ENCODE results near the gene BARHL2.

The BARHL2 gene

GRCh38 chr1:90724926-90725656 lies 8.0 kb upstream of the BARHL2 start:
- no peak for DNase-seq (ENCODE audit: extremely low read depth in 1 of 2, low read depth in 1 of 2)

DNA sequence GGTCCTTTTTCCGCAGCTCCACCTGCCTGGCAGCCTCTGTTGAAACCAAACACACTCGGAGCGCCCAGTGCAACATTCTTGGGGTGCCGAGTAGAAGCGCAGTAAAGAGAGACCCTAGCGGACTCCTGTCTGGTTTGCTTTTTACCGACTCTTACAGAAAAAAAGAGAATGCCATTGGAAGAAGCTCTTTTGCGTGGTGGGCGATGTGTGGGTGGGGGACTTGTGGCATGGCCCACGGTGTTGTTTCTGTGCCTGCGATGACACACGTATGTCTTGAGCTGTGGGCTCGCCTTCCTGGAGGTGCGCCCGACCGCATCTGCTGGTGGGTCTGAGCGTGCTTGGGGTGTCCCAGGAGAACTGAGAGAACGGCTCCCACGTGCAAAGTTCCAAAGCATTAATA lies 7.3 kb upstream of the BARHL2 start:
- no peak for DNase-seq (ENCODE audit: extremely low read depth in 1 of 2, low read depth in 1 of 2)

- no peak for DNase-seq (ENCODE audit: extremely low read depth in 1 of 2, low read depth in 1 of 2)
Observed at GRCh38 chr1:90723590-90724108, 6.5 kb upstream of the BARHL2 start.

DNA sequence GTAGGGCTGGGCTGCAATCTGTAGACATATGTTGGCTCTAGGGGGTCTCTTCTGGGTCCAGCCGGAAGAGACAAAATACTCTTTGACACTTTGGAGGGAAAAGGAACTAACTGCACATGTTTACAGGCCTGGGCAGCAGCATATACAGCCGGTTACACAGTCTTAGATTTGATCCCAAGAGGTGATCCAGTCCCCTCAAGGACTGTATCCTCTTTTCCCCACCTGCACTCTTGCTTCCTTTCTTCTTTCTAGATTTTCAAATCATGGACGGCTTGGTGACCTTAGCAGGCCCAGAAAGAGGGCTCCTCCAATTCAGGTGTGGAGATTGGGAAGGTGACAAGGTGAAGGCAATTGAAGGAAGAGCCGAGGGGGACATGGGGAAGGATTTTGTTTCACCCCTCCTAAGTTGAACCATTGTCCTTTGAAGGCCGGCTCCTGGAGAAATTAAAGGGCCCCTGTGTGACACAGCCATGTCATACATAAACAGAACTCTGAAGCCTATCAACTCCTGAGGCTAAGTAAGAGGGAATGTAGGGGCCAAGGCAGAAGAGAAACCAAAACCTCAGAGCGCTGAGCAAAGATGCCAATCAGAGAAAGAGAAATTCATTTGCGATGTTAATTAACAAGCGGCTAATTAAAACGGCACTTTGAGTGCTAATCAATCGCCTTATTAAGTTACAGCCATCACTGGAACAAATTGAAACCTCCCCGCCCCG lies 5.9 kb upstream of the BARHL2 start:
- DNase-seq (ENCODE audit: extremely low read depth in 1 of 2, low read depth in 1 of 2), result no peak

DNA sequence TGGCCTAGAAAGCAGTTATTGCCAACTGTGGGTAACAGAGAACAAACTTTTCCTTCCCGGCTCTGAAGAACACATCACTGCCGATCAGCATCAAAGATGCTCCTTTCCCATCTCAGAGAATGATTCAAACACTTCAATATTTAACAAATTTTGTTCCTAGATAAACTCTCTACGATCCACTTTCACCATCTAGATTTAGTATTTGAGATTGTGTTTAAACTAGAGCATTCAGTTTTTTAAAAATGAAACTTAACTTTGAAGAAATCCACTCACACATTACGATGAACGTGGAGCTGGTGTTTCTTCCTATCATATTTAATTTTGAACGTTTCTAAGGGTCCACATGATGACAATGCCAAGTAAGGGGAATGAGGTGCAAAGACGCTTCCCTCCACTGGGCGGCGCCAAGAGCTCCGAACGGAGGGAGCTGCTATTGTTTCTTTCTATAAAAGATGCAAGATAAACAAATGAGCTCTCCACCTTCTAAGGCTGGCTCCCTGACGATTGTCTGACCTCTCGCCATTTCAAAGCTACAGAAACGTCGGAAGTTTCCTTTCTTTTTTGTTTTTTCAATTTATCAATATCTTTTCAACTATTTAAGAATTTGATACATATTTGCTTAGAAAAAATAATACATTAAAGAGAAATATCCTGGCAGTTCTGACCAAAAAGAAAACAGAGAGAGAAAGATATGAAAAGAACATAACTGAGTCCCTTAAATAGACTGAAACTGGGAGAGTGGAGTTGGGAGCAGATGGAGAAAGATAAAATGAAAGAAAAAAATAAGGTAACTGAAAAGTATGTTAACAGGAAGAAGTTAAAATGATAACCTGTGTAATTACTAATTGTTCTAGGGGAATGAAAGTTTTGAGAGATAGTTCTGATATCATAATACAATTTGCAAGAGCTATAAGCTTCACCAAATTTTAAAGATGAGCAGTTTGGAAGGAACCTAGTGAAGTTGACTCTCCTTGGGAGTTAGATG lies 4.4 kb upstream of the BARHL2 start:
- DNase-seq (ENCODE audit: extremely low read depth in 1 of 2, low read depth in 1 of 2), result peak in 1 of 2 donors; percentile 32

GRCh38 chr1:90720145-90720636 lies 3.1 kb upstream of the BARHL2 start:
- DNase-seq (ENCODE audit: extremely low read depth in 1 of 2, low read depth in 1 of 2), result no peak

- DNase-seq (ENCODE audit: extremely low read depth in 1 of 2, low read depth in 1 of 2), result no peak
Observed at GRCh38 chr1:90719330-90720144, 2.4 kb upstream of the BARHL2 start.

GRCh38 chr1:90718411-90719329 lies 1.6 kb upstream of the BARHL2 start:
- DNase-seq (ENCODE audit: extremely low read depth in 1 of 2, low read depth in 1 of 2), result no peak

DNA sequence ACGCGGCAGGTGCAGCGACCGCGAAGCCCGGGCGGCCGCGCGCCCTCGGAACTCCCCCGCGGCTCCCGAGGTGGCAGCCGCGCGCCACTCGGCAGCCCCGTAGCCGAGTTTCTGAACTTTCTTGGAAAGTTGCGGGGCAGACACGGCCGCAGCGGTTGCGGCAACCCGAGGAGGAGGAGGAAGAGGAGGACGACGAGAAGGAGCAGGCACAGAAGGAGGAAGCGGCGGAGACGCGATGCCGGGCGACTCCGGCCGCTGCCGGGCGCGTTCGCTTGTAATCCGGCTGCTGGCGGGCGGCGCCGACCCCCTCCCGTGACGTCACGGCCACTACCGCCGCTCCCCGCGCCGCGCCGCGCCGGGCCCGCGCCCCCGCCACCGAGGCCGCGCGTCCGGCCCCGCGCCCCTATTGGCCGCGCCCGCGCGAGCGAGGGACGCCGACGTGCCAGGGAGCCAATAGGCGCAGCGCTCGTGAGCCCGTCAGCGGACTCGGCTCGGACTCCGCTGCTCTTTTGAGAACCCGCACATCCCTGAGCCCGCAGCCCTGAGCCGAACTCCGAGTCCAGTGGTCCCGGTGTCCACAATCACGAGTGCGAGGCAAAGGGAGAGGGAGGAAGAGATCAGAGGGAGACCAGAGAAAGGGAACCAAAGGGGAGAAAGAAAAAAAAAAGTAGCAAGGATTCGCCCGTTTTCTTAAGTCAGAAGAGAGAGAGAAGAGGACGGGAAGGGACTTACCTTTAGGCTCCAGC lies 736 bp upstream of the BARHL2 start:
- no peak for DNase-seq (ENCODE audit: extremely low read depth in 1 of 2, low read depth in 1 of 2)

- DNase-seq (ENCODE audit: extremely low read depth in 1 of 2, low read depth in 1 of 2), result no peak
Observed at GRCh38 chr1:90717356-90717664, 208 bp upstream of the BARHL2 start.

- DNase-seq (ENCODE audit: extremely low read depth in 1 of 2, low read depth in 1 of 2), result no peak
Observed at GRCh38 chr1:90716243-90716551, 905 bp downstream of the BARHL2 start.

GRCh38 chr1:90715309-90715708 lies 1.8 kb downstream of the BARHL2 start:
- no peak for DNase-seq (ENCODE audit: extremely low read depth in 1 of 2, low read depth in 1 of 2)

DNA sequence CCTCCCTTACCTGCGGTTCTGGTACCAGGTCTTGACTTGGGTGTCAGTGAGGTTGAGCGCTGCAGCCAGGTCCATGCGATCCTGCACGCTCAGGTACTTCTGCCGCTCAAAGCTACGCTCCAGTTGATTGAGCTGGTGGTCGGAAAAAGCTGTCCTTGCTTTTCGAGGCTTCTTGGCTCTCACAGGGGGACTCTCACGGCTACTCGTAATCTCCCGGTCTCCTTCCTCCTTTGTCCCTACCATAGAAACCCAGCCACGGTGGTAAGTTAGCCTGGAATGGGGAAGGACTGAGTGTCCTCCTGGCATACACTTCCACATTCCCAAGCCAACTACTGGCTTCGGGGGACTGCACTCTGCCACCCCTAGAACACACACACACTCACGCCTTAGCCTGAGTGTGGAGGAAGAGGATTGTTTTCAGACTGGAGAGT lies 2.6 kb downstream of the BARHL2 start:
- no peak for DNase-seq (ENCODE audit: extremely low read depth in 1 of 2, low read depth in 1 of 2)

- DNase-seq (ENCODE audit: extremely low read depth in 1 of 2, low read depth in 1 of 2), result no peak
Observed at GRCh38 chr1:90713741-90714509, 3.2 kb downstream of the BARHL2 start.

- DNase-seq (ENCODE audit: extremely low read depth in 1 of 2, low read depth in 1 of 2), result no peak
Observed at GRCh38 chr1:90712915-90713730, 4.0 kb downstream of the BARHL2 start.

DNA sequence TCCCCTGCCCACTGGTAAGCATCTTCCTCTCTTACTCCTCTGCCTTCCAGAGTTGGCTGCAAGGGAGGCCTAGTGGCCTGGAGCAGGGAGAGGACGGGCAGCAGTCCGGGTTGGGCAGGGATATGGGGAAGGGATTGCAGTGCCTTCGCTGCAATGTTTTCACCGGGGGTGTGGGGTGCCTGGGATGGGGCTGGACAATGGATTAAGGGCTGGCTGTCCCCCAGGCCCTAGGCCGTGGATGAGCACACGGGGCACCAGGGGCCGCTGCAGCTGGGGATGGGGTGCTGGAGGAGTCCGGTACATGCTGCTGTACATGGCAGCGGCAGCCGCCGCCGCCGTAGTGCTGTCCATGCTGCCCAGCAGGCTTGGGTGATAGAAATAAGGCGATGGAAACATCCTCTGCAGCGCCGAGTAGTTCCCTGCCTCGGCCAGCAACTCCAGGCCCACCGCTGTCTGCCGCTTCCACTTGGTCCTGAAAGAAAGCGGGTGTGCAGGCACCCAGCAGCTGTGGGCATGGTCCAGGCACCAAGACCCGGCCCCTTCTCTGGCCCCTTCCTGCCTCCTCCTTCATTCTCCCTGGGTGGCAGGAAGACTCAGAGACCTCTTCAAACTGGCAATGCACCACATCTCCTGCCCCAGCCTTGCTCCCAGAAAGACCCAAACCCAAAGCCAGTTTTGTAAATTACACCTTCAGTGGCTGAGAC lies 4.8 kb downstream of the BARHL2 start:
- no peak for DNase-seq (ENCODE audit: extremely low read depth in 1 of 2, low read depth in 1 of 2)

Data from stimulated activated CD8-positive, alpha-beta memory T cell treated with anti-CD3 and anti-CD28 coated beads, Interleukin-7, amount 100 ng/mL, for 48 hours (primary cell).